Measurements from ENCODE around the gene STOML3. TPM values are rescaled to one million over a fixed set of nuclear protein-coding genes. Genes with fewer than 3 reads are reported as not detected.

STOML3 gene
- total RNA-seq, 3 donors from 2014 or later (not counting 1 experiment from before 2014, with no cell fraction given) = not detected

- peaks cover 28% of the 10 kb centered on the region for H3K36me3 ChIP-seq (ENCODE audit: control insufficient read depth, insufficient read depth, low read length)
- no peak overlapping the region for H3K4me3 Mint-ChIP-seq
Measured at GRCh38 chr13:39032150-39032549, 41.5 kb upstream of the STOML3 start.

GRCh38 chr13:39025433-39025839 is 34.8 kb upstream of the STOML3 start:
- DNase-seq (no peak), ATAC-seq (no peak)
- Mint-ChIP-seq H3K36me3 (no peaks in the 10 kb centered on the region), H3K4me3 (no peak overlapping the region), H3K27me3 (ENCODE audit: low read depth in 2 of 2) (no peaks in the 10 kb centered on the region), H3K4me1 (peaks cover 0 to 6% of the 10 kb centered on the region in 2 donors), H3K27ac (no peak overlapping the region), H3K9me3 (no peaks in the 10 kb centered on the region)
- Histone ChIP-seq H3K36me3 (ENCODE audit: control insufficient read depth, insufficient read depth, low read length) (peaks cover 80% of the 10 kb centered on the region), H3K9me3 (ENCODE audit: control insufficient read depth, insufficient read depth, low read length) (no peaks in the 10 kb centered on the region), H3K4me1 (ENCODE audit: control insufficient read depth, insufficient read depth, low read length) (no peaks in the 10 kb centered on the region), H3K27ac (ENCODE audit: low read length) (no peak overlapping the region), H3K27me3 (ENCODE audit: control insufficient read depth, insufficient read depth, low read length) (no peaks in the 10 kb centered on the region), H3K4me3 (ENCODE audit: low read length) (no peak overlapping the region)
- intact Hi-C loops (cut with micrococcal nuclease) = no loop called here
- WGBS (ENCODE audit: insufficient coverage) = 83% methylated on average over 1 of the region's 2 CpGs
- TF ChIP-seq, protein P1, sequence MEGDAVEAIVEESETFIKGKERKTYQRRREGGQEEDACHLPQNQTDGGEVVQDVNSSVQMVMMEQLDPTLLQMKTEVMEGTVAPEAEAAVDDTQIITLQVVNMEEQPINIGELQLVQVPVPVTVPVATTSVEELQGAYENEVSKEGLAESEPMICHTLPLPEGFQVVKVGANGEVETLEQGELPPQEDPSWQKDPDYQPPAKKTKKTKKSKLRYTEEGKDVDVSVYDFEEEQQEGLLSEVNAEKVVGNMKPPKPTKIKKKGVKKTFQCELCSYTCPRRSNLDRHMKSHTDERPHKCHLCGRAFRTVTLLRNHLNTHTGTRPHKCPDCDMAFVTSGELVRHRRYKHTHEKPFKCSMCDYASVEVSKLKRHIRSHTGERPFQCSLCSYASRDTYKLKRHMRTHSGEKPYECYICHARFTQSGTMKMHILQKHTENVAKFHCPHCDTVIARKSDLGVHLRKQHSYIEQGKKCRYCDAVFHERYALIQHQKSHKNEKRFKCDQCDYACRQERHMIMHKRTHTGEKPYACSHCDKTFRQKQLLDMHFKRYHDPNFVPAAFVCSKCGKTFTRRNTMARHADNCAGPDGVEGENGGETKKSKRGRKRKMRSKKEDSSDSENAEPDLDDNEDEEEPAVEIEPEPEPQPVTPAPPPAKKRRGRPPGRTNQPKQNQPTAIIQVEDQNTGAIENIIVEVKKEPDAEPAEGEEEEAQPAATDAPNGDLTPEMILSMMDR (IDR thresholded peaks at IDR 0.05) = no peak

More at GRCh38 chr13:39032150-39032549, 41.5 kb upstream of the STOML3 start:
- ATAC-seq (no peak), DNase-seq (no peak)
- H3K4me1 Mint-ChIP-seq = peaks cover 39 to 49% of the 10 kb centered on the region in 2 donors
- intact Hi-C loops (cut with micrococcal nuclease) = loop anchor here (10.0 kb wide), 1 partner anchor 623 kb away; the partner anchor contains the start of gene COG6
- Histone ChIP-seq H3K4me3 (ENCODE audit: low read length) (no peak overlapping the region), H3K27ac (ENCODE audit: low read length) (no peak overlapping the region), H3K4me1 (ENCODE audit: control insufficient read depth, insufficient read depth, low read length) (peaks cover 4% of the 10 kb centered on the region), H3K27me3 (ENCODE audit: control insufficient read depth, insufficient read depth, low read length) (no peaks in the 10 kb centered on the region), H3K9me3 (ENCODE audit: control insufficient read depth, insufficient read depth, low read length) (no peaks in the 10 kb centered on the region)
- H3K27ac Mint-ChIP-seq = peak overlapping the region in 1 of 2 donors; percentile 30
- TF ChIP-seq, protein P1 (IDR thresholded peaks at IDR 0.05) = no peak
- H3K36me3 Mint-ChIP-seq = no peaks in the 10 kb centered on the region
- H3K27me3 Mint-ChIP-seq (ENCODE audit: low read depth in 2 of 2) = no peaks in the 10 kb centered on the region
- WGBS (ENCODE audit: insufficient coverage) = no CpG with 5 or more reads among the region's 1 CpG
- H3K9me3 Mint-ChIP-seq = no peaks in the 10 kb centered on the region

- TF ChIP-seq, protein P1 (IDR thresholded peaks at IDR 0.05) = no peak
- no peaks in the 10 kb centered on the region for H3K27me3 ChIP-seq (ENCODE audit: control insufficient read depth, insufficient read depth, low read length)
- Mint-ChIP-seq H3K9me3 (no peaks in the 10 kb centered on the region), H3K4me1 (peaks cover 3 to 6% of the 10 kb centered on the region in 2 donors), H3K27me3 (ENCODE audit: low read depth in 2 of 2) (no peaks in the 10 kb centered on the region), H3K36me3 (no peaks in the 10 kb centered on the region), H3K4me3 (no peak overlapping the region), H3K27ac (no peak overlapping the region)
- H3K9me3 ChIP-seq (ENCODE audit: control insufficient read depth, insufficient read depth, low read length) = no peaks in the 10 kb centered on the region
- no peak for DNase-seq
- intact Hi-C loops (cut with micrococcal nuclease) = no loop called here
- ATAC-seq = no peak
- no peaks in the 10 kb centered on the region for H3K4me1 ChIP-seq (ENCODE audit: control insufficient read depth, insufficient read depth, low read length)
- H3K36me3 ChIP-seq (ENCODE audit: control insufficient read depth, insufficient read depth, low read length) = peaks cover 74% of the 10 kb centered on the region
- H3K27ac ChIP-seq (ENCODE audit: low read length) = no peak overlapping the region
- no peak overlapping the region for H3K4me3 ChIP-seq (ENCODE audit: low read length)
Measured at GRCh38 chr13:39023761-39024160, 33.1 kb upstream of the STOML3 start.

- DNase-seq = no peak
- Histone ChIP-seq H3K4me1 (ENCODE audit: control insufficient read depth, insufficient read depth, low read length) (no peaks in the 10 kb centered on the region), H3K4me3 (ENCODE audit: low read length) (no peak overlapping the region), H3K27me3 (ENCODE audit: control insufficient read depth, insufficient read depth, low read length) (no peaks in the 10 kb centered on the region), H3K9me3 (ENCODE audit: control insufficient read depth, insufficient read depth, low read length) (no peaks in the 10 kb centered on the region), H3K36me3 (ENCODE audit: control insufficient read depth, insufficient read depth, low read length) (peaks cover 70% of the 10 kb centered on the region), H3K27ac (ENCODE audit: low read length) (no peak overlapping the region)
- no peaks in the 10 kb centered on the region for H3K36me3 Mint-ChIP-seq
- H3K27me3 Mint-ChIP-seq (ENCODE audit: low read depth in 2 of 2) = no peaks in the 10 kb centered on the region
- TF ChIP-seq, protein P1 (IDR thresholded peaks at IDR 0.05) = no peak
- intact Hi-C loops (cut with micrococcal nuclease) = no loop called here
- H3K4me3 Mint-ChIP-seq = no peak overlapping the region
- peaks cover 8 to 11% of the 10 kb centered on the region in 2 donors for H3K4me1 Mint-ChIP-seq
- no peaks in the 10 kb centered on the region for H3K9me3 Mint-ChIP-seq
- WGBS (ENCODE audit: insufficient coverage) = 91% methylated on average over 1 of the region's 2 CpGs
- no peak for ATAC-seq
- H3K27ac Mint-ChIP-seq = no peak overlapping the region
Measured at GRCh38 chr13:39023316-39023715, 32.7 kb upstream of the STOML3 start.
